SK-N-SH (cell line): ENCODE results near the gene EFNA3. TPM values are rescaled to one million over a fixed set of nuclear protein-coding genes. Genes with fewer than 3 reads are reported as not detected.

Experiments
- CTCF ChIA-PET: fragments of 300-600, 350-600 bp; formaldehyde crosslinking; extraction: SDS; loops from one replicate; lab custom pipeline; 2021; lab: Yijun Ruan, JAX
- POLR2A ChIA-PET: fragments of 350-600 bp; sonication (Branson Sonifier 250); formaldehyde crosslinking; extraction: SDS; loops from one replicate; lab custom pipeline; 2020; ENCODE audit warnings: antibody characterized with exemption, inconsistent platforms; lab: Yijun Ruan, JAX
- DNase-seq: peaks from one replicate; pipeline ENCODE4 v3.0.0; 2012
- H2AFZ ChIP-seq: fragments of 200-600 bp; sonication (generic); 2 replicates; pipeline ENCODE4 v1.8.1; 2016; ENCODE audit warnings: antibody characterized with exemption, mild to moderate bottlenecking, low read depth
- H3F3A ChIP-seq: fragments of 200-600 bp; sonication (generic); replicated peaks from 2 replicates; pipeline ENCODE3; 2016; ENCODE audit warnings: antibody characterized with exemption, mild to moderate bottlenecking; ENCODE audit not compliant: insufficient read depth
- H3K27ac ChIP-seq, 2 experiments: fragments of 200-500 bp in 1 of 2; fragments of 200-600 bp in 1 of 2; sonication (Bioruptor generic) in 1 of 2; sonication (generic), shearing (Covaris generic) in 1 of 2; 2 replicates each; pipeline versions ENCODE4 v1.5.1 to v1.6.1; 2014 to 2016; ENCODE audit warnings: low read depth in 2 of 2, inconsistent platforms in 1 of 2, low read length in 1 of 2, mild to moderate bottlenecking in 1 of 2, mixed read lengths in 1 of 2
- H3K27me3 ChIP-seq: fragments of 200-600 bp; sonication (generic), shearing (Covaris generic); 2 replicates; pipeline ENCODE4 v1.6.1; 2016; ENCODE audit warnings: mixed run types; ENCODE audit not compliant: insufficient read depth
- H3K36me3 ChIP-seq, 2 experiments: fragments of 200-500 bp in 1 of 2; fragments of 200-600 bp in 1 of 2; sonication (Bioruptor generic) in 1 of 2; sonication (generic) in 1 of 2; replicated peaks in 1 of 2; 2 replicates each; pipeline versions ENCODE3 to v1.5.1; 2014 to 2016; ENCODE audit warnings: low read length in 1 of 2, mild to moderate bottlenecking in 1 of 2; ENCODE audit not compliant: insufficient read depth in 2 of 2, control insufficient read depth in 1 of 2
- H3K4me1 ChIP-seq, 2 experiments: fragments of 200-500 bp in 1 of 2; fragments of 200-600 bp in 1 of 2; sonication (Bioruptor generic) in 1 of 2; sonication (generic), shearing (Covaris generic) in 1 of 2; 2 replicates each; pipeline versions ENCODE4 v1.5.1 to v1.6.1; 2014 to 2016; ENCODE audit warnings: low read depth in 1 of 2, low read length in 1 of 2, mixed run types in 1 of 2; ENCODE audit not compliant: insufficient read depth in 2 of 2, control insufficient read depth in 1 of 2
- H3K4me2 ChIP-seq: fragments of 200-600 bp; sonication (generic), shearing (Covaris generic); 2 replicates; pipeline ENCODE4 v1.6.1; 2017; ENCODE audit warnings: mixed run types
- H3K4me3 ChIP-seq, 2 experiments: fragments of 200-500 bp in 1 of 2; fragments of 200-600 bp in 1 of 2; sonication (Bioruptor generic) in 1 of 2; sonication (generic), shearing (Covaris generic) in 1 of 2; 2 replicates each; pipeline versions ENCODE4 v1.5.1 to v1.8.1; 2014 to 2016; ENCODE audit warnings: low read depth in 2 of 2, inconsistent platforms in 1 of 2, low read length in 1 of 2, mild to moderate bottlenecking in 1 of 2, mixed read lengths in 1 of 2, moderate library complexity in 1 of 2
- H3K79me2 ChIP-seq: fragments of 200-600 bp; sonication (generic); 2 replicates; pipeline ENCODE4 v1.8.1; 2017; ENCODE audit warnings: mild to moderate bottlenecking; ENCODE audit not compliant: insufficient read depth
- H3K9ac ChIP-seq: fragments of 200-600 bp; sonication (generic); 2 replicates; pipeline ENCODE4 v1.6.1; 2017; ENCODE audit warnings: mixed run types
- H3K9me2 ChIP-seq: fragments of 200-600 bp; sonication (generic); 2 replicates; pipeline ENCODE4 v1.6.1; 2017; ENCODE audit warnings: mixed run types
- H3K9me3 ChIP-seq: fragments of 200-600 bp; sonication (generic); 2 replicates; pipeline ENCODE4 v1.6.1; 2017; ENCODE audit warnings: mixed run types, mild to moderate bottlenecking, moderate library complexity
- H4K20me1 ChIP-seq: fragments of 200-600 bp; sonication (generic); 2 replicates; pipeline ENCODE4 v1.6.1; 2017; ENCODE audit warnings: mild to moderate bottlenecking, mixed run types; ENCODE audit not compliant: insufficient read depth
- FOSL2 ChIP-seq: IDR thresholded peaks from 2 replicates; pipeline ENCODE4 v1.4.0; 2012; ENCODE audit warnings: low read depth, mild to moderate bottlenecking, moderate library complexity, borderline replicate concordance
- GATA2 ChIP-seq: sonication (generic); formaldehyde crosslinking; IDR thresholded peaks from 2 replicates; pipeline ENCODE4 v1.5.0; 2020; ENCODE audit warnings: mild to moderate bottlenecking, missing genetic modification reagents
- JUND ChIP-seq: IDR thresholded peaks from 2 replicates; pipeline ENCODE4 v1.4.0; 2012
- MEF2A ChIP-seq: IDR thresholded peaks from 2 replicates; pipeline ENCODE4 v1.4.0; 2012; ENCODE audit warnings: low read depth, borderline replicate concordance
- NFIC ChIP-seq: IDR thresholded peaks from 2 replicates; pipeline ENCODE4 v1.4.0; 2012; ENCODE audit warnings: borderline replicate concordance
- PBX3 ChIP-seq: IDR thresholded peaks from 2 replicates; pipeline ENCODE4; 2012
- RAD21 ChIP-seq: IDR thresholded peaks from 2 replicates; pipeline ENCODE4 v1.6.1; 2012; ENCODE audit warnings: mild to moderate bottlenecking, low read length
- REST ChIP-seq: IDR thresholded peaks from 2 replicates; pipeline ENCODE4 v1.6.1; 2012; ENCODE audit warnings: mild to moderate bottlenecking, low read depth, low read length, moderate library complexity
- RFX5 ChIP-seq: IDR thresholded peaks from 2 replicates; pipeline ENCODE4 v1.6.1; 2012; ENCODE audit warnings: mild to moderate bottlenecking, improper control_type of control experiment, low read length
- RXRA ChIP-seq: IDR thresholded peaks from 2 replicates; pipeline ENCODE4 v1.4.0; 2012; ENCODE audit warnings: low read depth, mild to moderate bottlenecking, borderline replicate concordance
- USF2 ChIP-seq: fragments of 150-350 bp; IDR thresholded peaks from 2 replicates; pipeline ENCODE4 v1.6.1; 2017; ENCODE audit warnings: antibody characterized with exemption, low read length, low read depth, borderline replicate concordance
- ZBTB33 ChIP-seq: IDR thresholded peaks from 2 replicates; pipeline ENCODE4 v1.4.0; 2012; ENCODE audit warnings: low read depth, borderline replicate concordance
- WGBS: methylation state at CpG from one replicate; pipeline ENCODE4 v1.1.6; 2017; ENCODE audit warnings: low lambda C conversion rate; 5-methylcytosine and 5-hydroxymethylcytosine counted together
- polyA plus RNA-seq, 3 experiments: library from polyadenylated mRNA; depleted of rRNA; stranded (reverse); fragments of >200 nt; gene quantifications; 2 replicates each; pipeline ENCODE4 v1.2.3, GENCODE V29; 2012

EFNA3 gene
- polyA plus RNA-seq, 1 of the 3 experiments (the other 2 are of a cell fraction): 6.0 TPM

- WGBS: 70% methylated on average over 8 of the region's 8 CpGs
- Histone ChIP-seq H3K4me3 (no peak overlapping the region), H3K4me1 (no peaks in the 10 kb centered on the region), H3K9me2 (no peaks in the 10 kb centered on the region), H3K9me3 (no peaks in the 10 kb centered on the region), H3K4me2 (no peak overlapping the region), H3K9ac (no peak overlapping the region), H4K20me1 (no peaks in the 10 kb centered on the region), H3K36me3 (no peaks in the 10 kb centered on the region), H3K27me3 (no peaks in the 10 kb centered on the region), H3F3A (no peaks in the 10 kb centered on the region), H2AFZ (no peak overlapping the region), H3K27ac (no peak overlapping the region), H3K79me2 (no peaks in the 10 kb centered on the region)
- no peak for DNase-seq
- TF ChIP-seq JUND (no peak), RXRA (no peak), FOSL2 (no peak), REST (no peak), RFX5 (no peak), RAD21 (no peak), PBX3 (no peak), GATA2 (CRISPR knock-in tag) (no peak), MEF2A (no peak), NFIC (no peak), ZBTB33 (no peak), USF2 (no peak)
- POLR2A ChIA-PET: no interaction called here
- CTCF ChIA-PET: interaction anchor here (0.9 to 26.0 kb wide), 5 partner anchors 12 to 369 kb away, joined by 3 to 573 read pairs (median 5); partner anchors contain the start of genes ADAM15, EFNA3 and EFNA4
Observed at GRCh38 chr1:155038602-155039307, 39.9 kb upstream of the EFNA3 start.
